Measurements from ENCODE around the gene MTO1. TPM values are rescaled to one million over a fixed set of nuclear protein-coding genes. Genes with fewer than 3 reads are reported as not detected.
"Not testable (repeated sequence)": the region's sequence is repeated elsewhere in the genome, so short reads cannot be mapped to it uniquely, and the experiment has no call there.

MTO1 gene
- total RNA-seq, 2 experiments from 2014 or later: 47.9 to 48.0 TPM

DNA sequence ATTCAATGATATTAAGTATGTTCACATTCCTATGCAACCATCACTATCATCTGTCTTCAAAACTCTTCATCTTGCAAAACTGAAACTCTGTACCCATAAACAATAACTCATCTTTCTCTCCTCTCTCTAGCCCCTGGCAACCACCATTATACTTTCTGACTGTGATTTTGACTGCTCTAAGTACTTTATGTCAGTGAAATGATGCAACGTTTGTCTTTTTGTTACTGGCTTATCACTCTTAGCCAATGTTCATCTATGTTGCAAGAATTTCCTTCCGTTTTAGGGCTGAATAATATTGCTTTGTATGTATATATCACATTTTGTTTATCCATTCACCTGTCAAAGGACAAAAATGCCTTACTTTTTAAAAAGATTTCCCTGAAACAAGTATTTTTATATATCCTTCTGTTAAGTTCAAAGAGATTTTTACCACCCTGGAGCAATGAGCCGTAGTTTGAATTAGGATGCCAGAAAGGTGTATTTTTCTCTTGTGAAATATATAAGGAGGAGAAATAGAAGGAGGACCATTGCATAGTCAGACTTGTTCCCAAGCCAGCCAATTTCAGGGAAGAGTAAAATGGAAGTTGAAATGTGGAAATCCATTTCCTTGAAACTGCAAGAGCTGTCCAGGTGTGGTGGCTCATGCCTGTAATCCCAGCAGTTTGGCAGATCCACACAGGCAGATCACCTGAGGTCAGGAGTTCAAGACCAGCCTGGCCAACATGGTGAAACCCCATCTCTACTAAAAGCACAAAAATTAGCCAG lies 5.5 kb upstream of the MTO1 start:
- Mint-ChIP-seq H3K36me3 (ENCODE audit: low read depth) (peaks cover 3% of the 10 kb centered on the region), H3K27me3 (no peaks in the 10 kb centered on the region), H3K4me3 (peak overlapping the region; percentile 35), H3K4me1 (ENCODE audit: low read depth) (peaks cover 29% of the 10 kb centered on the region), H3K27ac (no peak overlapping the region), H3K9me3 (no peaks in the 10 kb centered on the region)
- Histone ChIP-seq H3K4me1 (ENCODE audit: insufficient read depth, low read length) (peaks cover 45% of the 10 kb centered on the region), H3K27me3 (ENCODE audit: control insufficient read depth in 1 of 2, insufficient read depth in 2 of 2, low read length in 2 of 2) (no peaks in the 10 kb centered on the region), H3K36me3 (ENCODE audit: insufficient read depth, low read length) (no peaks in the 10 kb centered on the region), H3K27ac (ENCODE audit: low read depth in 1 of 2, low read length in 2 of 2) (no peak overlapping the region), H3K4me3 (ENCODE audit: low read length) (no peak overlapping the region), H3K9me3 (ENCODE audit: control insufficient read depth in 1 of 2, insufficient read depth in 1 of 2, low read length in 2 of 2) (no peaks in the 10 kb centered on the region)
- intact Hi-C loops (cut with DNase I, micrococcal nuclease): no loop called here
- peak in 2 of 14 experiments; percentile 34 to 39 for DNase-seq
- ATAC-seq (ENCODE audit: poor library complexity): no peak
- TF ChIP-seq, protein P1, sequence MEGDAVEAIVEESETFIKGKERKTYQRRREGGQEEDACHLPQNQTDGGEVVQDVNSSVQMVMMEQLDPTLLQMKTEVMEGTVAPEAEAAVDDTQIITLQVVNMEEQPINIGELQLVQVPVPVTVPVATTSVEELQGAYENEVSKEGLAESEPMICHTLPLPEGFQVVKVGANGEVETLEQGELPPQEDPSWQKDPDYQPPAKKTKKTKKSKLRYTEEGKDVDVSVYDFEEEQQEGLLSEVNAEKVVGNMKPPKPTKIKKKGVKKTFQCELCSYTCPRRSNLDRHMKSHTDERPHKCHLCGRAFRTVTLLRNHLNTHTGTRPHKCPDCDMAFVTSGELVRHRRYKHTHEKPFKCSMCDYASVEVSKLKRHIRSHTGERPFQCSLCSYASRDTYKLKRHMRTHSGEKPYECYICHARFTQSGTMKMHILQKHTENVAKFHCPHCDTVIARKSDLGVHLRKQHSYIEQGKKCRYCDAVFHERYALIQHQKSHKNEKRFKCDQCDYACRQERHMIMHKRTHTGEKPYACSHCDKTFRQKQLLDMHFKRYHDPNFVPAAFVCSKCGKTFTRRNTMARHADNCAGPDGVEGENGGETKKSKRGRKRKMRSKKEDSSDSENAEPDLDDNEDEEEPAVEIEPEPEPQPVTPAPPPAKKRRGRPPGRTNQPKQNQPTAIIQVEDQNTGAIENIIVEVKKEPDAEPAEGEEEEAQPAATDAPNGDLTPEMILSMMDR (IDR thresholded peaks at IDR 0.05): no peak
- POLR2A ChIA-PET: no interaction called here
- CTCF ChIA-PET: interaction anchor here (0.7 kb wide), 1 partner anchor 71 kb away, joined by 3 read pairs; no protein-coding TSS in a partner anchor

DNA sequence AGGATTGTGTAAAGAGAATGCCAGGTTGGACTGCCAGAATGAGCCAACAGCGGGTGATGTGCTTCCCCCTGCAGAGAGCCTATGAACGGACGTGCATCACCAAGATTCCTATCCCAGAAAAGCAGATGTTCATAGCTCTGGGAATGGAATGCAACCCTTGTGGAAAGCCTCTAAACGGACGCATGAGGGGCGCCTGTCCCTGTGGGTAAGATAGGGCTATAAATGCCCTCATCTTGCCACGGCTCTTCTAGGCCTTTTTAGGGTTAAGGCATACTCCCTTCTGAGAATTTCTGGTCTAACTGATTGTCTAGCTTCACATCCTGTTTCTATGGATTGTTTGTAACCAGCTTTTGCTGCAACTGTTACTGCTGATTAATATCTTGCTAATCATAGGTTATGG lies 2.1 kb upstream of the MTO1 start:
- H3K27ac ChIP-seq (ENCODE audit: low read depth in 1 of 2, low read length in 2 of 2); intact Hi-C loops (cut with DNase I, micrococcal nuclease); DNase-seq; H3K27me3 ChIP-seq (ENCODE audit: control insufficient read depth in 1 of 2, insufficient read depth in 2 of 2, low read length in 2 of 2); H3K9me3 ChIP-seq (ENCODE audit: control insufficient read depth in 1 of 2, insufficient read depth in 1 of 2, low read length in 2 of 2); ATAC-seq (ENCODE audit: poor library complexity); H3K36me3 ChIP-seq (ENCODE audit: insufficient read depth, low read length); H3K9me3 Mint-ChIP-seq; H3K4me3 ChIP-seq (ENCODE audit: low read length); CTCF ChIA-PET; H3K27me3 Mint-ChIP-seq: not testable (repeated sequence)
- H3K4me1 ChIP-seq (ENCODE audit: insufficient read depth, low read length): peaks cover 48% of the 10 kb centered on the region
- peak overlapping the region; percentile 95 for H3K27ac Mint-ChIP-seq
- peaks cover 53% of the 10 kb centered on the region for H3K4me1 Mint-ChIP-seq (ENCODE audit: low read depth)
- H3K4me3 Mint-ChIP-seq: peak overlapping the region; percentile 73
- peaks cover 20% of the 10 kb centered on the region for H3K36me3 Mint-ChIP-seq (ENCODE audit: low read depth)
- POLR2A ChIA-PET: interaction anchor here (0.7 to 5.8 kb wide), 2 partner anchors 37 to 62 kb away, joined by 4 to 88 read pairs; partner anchors contain the start of gene EEF1A1

DNA sequence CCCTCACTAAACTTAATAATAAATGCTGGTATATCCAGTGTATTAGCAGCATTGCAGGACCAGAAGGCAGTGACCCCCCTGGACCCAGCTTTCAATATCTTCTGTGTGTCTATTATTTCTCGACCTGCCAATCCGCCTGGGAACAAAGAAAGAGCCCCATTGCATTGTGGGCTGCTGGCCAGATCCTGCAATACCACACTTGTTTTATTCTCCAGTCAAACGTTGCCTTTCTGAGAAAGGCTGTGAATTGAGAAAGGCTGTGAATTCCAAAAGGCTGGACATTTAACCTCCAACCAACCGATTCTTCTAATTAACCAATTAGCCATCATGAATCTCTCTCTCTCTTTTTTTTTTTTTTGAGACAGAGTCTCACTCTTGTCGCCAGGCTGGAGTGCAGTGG lies 1.5 kb upstream of the MTO1 start:
- H3K27me3 ChIP-seq (ENCODE audit: control insufficient read depth in 1 of 2, insufficient read depth in 2 of 2, low read length in 2 of 2): no peaks in the 10 kb centered on the region
- no peak overlapping the region for H3K4me3 ChIP-seq (ENCODE audit: low read length)
- H3K4me3 Mint-ChIP-seq: peak overlapping the region; percentile 73
- peak overlapping the region; percentile 95 for H3K27ac Mint-ChIP-seq
- peaks cover 20% of the 10 kb centered on the region for H3K36me3 Mint-ChIP-seq (ENCODE audit: low read depth)
- no peaks in the 10 kb centered on the region for H3K9me3 Mint-ChIP-seq
- peak in 1 of 14 experiments; percentile 15 for DNase-seq
- TF ChIP-seq, protein P1 (IDR thresholded peaks at IDR 0.05): no peak
- H3K4me1 ChIP-seq (ENCODE audit: insufficient read depth, low read length): peaks cover 51% of the 10 kb centered on the region
- ChIA-PET POLR2A (interaction anchor here (0.7 to 5.8 kb wide), 4 partner anchors 8 to 62 kb away, joined by 4 to 103 read pairs (median 48); partner anchors contain the start of genes CGAS and EEF1A1), CTCF (interaction anchor here (1.8 kb wide), 1 partner anchor 9 kb away, joined by 15 read pairs; the partner anchor contains the start of gene CGAS)
- intact Hi-C loops (cut with DNase I, micrococcal nuclease): loop anchor here (2.0 to 10.0 kb wide), 4 partner anchors 57 to 1785 kb away; partner anchors contain the start of genes COX7A2 (in 1 of the 2), EEF1A1 (in 1 of the 2) and SLC17A5 (in 1 of the 2)
- H3K9me3 ChIP-seq (ENCODE audit: control insufficient read depth in 1 of 2, insufficient read depth in 1 of 2, low read length in 2 of 2): no peaks in the 10 kb centered on the region
- peak overlapping the region in 1 of 2 donors; percentile 5 for H3K27ac ChIP-seq (ENCODE audit: low read depth in 1 of 2, low read length in 2 of 2)
- ATAC-seq (ENCODE audit: poor library complexity): no peak
- no peaks in the 10 kb centered on the region for H3K27me3 Mint-ChIP-seq
- H3K36me3 ChIP-seq (ENCODE audit: insufficient read depth, low read length): no peaks in the 10 kb centered on the region
- peaks cover 53% of the 10 kb centered on the region for H3K4me1 Mint-ChIP-seq (ENCODE audit: low read depth)
